Measurements from ENCODE around the gene MCC.

DNA sequence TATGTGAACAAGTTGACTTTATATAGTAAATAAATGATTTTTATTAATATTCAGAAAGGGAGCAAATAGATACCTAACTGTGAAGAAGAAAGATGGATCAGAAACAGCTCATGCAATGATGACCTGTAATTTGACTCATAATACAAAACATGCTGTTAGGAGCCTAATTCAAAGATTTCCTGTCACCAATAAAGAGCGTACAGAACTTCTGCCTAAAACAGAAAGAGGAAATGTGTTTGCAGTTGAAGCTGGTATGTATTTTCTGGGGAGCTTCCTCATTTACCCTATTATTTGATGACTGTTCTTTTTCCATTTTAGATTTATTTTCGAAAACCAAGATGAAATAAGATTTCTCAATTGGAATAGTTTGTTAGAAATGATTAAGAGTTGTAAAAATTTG, 36.7 kb upstream of the MCC start:
- TF ChIP-seq, protein P1, sequence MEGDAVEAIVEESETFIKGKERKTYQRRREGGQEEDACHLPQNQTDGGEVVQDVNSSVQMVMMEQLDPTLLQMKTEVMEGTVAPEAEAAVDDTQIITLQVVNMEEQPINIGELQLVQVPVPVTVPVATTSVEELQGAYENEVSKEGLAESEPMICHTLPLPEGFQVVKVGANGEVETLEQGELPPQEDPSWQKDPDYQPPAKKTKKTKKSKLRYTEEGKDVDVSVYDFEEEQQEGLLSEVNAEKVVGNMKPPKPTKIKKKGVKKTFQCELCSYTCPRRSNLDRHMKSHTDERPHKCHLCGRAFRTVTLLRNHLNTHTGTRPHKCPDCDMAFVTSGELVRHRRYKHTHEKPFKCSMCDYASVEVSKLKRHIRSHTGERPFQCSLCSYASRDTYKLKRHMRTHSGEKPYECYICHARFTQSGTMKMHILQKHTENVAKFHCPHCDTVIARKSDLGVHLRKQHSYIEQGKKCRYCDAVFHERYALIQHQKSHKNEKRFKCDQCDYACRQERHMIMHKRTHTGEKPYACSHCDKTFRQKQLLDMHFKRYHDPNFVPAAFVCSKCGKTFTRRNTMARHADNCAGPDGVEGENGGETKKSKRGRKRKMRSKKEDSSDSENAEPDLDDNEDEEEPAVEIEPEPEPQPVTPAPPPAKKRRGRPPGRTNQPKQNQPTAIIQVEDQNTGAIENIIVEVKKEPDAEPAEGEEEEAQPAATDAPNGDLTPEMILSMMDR (conservative IDR thresholded peaks at IDR 0.05 in 1 of 2, IDR thresholded peaks at IDR 0.05 in 1 of 2; ENCODE audit: extremely low read depth in 1 of 2, insufficient read depth in 1 of 2, low read depth in 1 of 2, low read length in 2 of 2): no peak
- TF ChIP-seq EZH2 (IDR thresholded peaks at IDR 0.05; ENCODE audit: borderline replicate concordance, low read length): no peak
